Stomach (tissue), 9 donors: ENCODE results near the gene CREBRF. TPM values are rescaled to one million over a fixed set of nuclear protein-coding genes. Genes with fewer than 3 reads are reported as not detected.

Experiments
- DNase-seq, 2 donors: peaks; one replicate each; pipeline versions ENCODE4 v3.0.0 to v3.0.0-alpha.2; 2013 to 2019
- H3K27ac ChIP-seq, 5 donors: fragments of 200-600 bp in 4 of 5; sonication (generic) in 4 of 5; one replicate each; pipeline ENCODE4 v1.5.1; 2013 to 2019; ENCODE audit warnings: mild to moderate bottlenecking in 1 of 5, moderate library complexity in 1 of 5
- H3K27me3 ChIP-seq, 3 donors: fragments of 200-600 bp; sonication (generic); one replicate each; pipeline ENCODE4 v1.5.1; 2017 to 2019; ENCODE audit warnings: mixed run types in 1 of 3
- H3K36me3 ChIP-seq, 4 donors: fragments of 200-600 bp; sonication (generic); 1 replicate in 3 of 4; 2 replicates in 1 of 4; pipeline ENCODE4 v1.5.1; 2016 to 2019
- H3K4me1 ChIP-seq, 4 donors: fragments of 200-600 bp; sonication (generic); one replicate each; pipeline ENCODE4 v1.5.1; 2016 to 2019
- H3K4me3 ChIP-seq, 4 donors: fragments of 200-600 bp; sonication (generic) in 3 of 4; one replicate each; pipeline ENCODE4 v1.5.1; 2016 to 2019; ENCODE audit warnings: mild to moderate bottlenecking in 1 of 4
- H3K9me3 ChIP-seq, 4 donors: fragments of 200-600 bp; sonication (generic); one replicate each; pipeline ENCODE4 v1.5.1; 2016 to 2019
- CTCF ChIP-seq, 7 experiments: fragments of 450-650 bp in 4 of 7; fragments of 200-600 bp in 3 of 7; sonication (generic) in 3 of 7; IDR thresholded peaks; one replicate each; pipeline ENCODE4 v1.5.1; 2016 to 2019; ENCODE audit warnings: antibody characterized with exemption in 7 of 7, control low read depth in 2 of 7, mild to moderate bottlenecking in 1 of 7
- EP300 ChIP-seq: sonication (generic); formaldehyde crosslinking; IDR thresholded peaks from one replicate; pipeline ENCODE4 v1.6.1; 2017; ENCODE audit warnings: antibody characterized with exemption
- POLR2A ChIP-seq, 4 donors: fragments of 450-650 bp; IDR thresholded peaks; one replicate each; pipeline ENCODE4 v1.6.1; 2016; ENCODE audit warnings: antibody characterized with exemption in 4 of 4, control low read depth in 2 of 4, mild to moderate bottlenecking in 1 of 4, moderate library complexity in 1 of 4
- POLR2AphosphoS5 ChIP-seq, 3 donors: sonication (generic); formaldehyde crosslinking; IDR thresholded peaks; one replicate each; pipeline ENCODE4 v1.6.1; 2016; ENCODE audit warnings: antibody characterized with exemption in 3 of 3
- WGBS, 5 donors: extraction: QIAGEN DNeasy Blood & Tissue Kit in 3 of 5; methylation state at CpG; one replicate each; pipeline versions ENCODE4 v1.1.5 to v1.1.7; 2013 to 2018; 5-methylcytosine and 5-hydroxymethylcytosine counted together
- intact Hi-C: fragments of 100-400 bp; cut with DNase I; formaldehyde crosslinking; loops from one replicate; pipeline ENCODE4 v1.15.1; 2023; ENCODE audit warnings: low total_unique reads
- polyA plus RNA-seq, 3 donors: library from polyadenylated mRNA; stranded (reverse); fragments of 200-250 nt; gene quantifications; one replicate each; pipeline ENCODE4 v1.2.3, GENCODE V29; 2013
- total RNA-seq, 5 donors: library from RNA; depleted of rRNA; stranded (reverse); fragments of >200 nt; gene quantifications; one replicate each; pipeline versions ENCODE4 v1.1.0 to v1.2.3, GENCODE V29; 2014 to 2016
- donor health status: healthy with polysubstance abuse.
- donor health status: Bipolar disorder and iron deficiency.
- donor health status: healthy.

Gene CREBRF
- total and polyA plus RNA-seq, 8 donors: 3.2 to 42.3 (median 20.4) TPM

DNA sequence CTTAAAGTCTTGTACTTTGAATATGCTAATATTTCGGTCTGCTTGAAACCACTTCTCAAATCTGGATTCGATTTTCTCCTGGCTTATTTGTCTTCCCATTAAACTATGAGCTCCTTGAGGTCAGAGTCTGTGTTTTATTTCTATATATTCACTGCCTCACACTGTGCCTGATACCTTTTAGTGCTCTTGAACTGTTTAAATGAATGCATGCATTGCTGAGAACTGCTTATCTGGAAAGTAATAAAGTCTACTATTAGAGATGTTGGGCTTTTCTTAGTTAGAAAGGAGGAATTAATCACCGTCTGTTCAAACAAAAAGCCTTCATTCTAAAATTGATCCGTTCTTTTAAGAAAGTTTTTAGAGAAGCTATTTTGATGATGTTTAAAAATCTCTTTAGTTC, 6.0 kb downstream of the CREBRF start:
- no peaks in the 10 kb centered on the region for H3K27me3 ChIP-seq
- 70 to 77% (median 70%) methylated on average over 4 of the region's 4 CpGs for WGBS, 5 donors
- no peak overlapping the region for H3K27ac ChIP-seq
- H3K4me3 ChIP-seq: no peak overlapping the region
- H3K36me3 ChIP-seq: peaks cover 0 to 9% (median 0%) of the 10 kb centered on the region in 4 donors
- H3K9me3 ChIP-seq: no peaks in the 10 kb centered on the region
- no peak for DNase-seq
- peaks cover 13 to 82% (median 45%) of the 10 kb centered on the region in 4 donors for H3K4me1 ChIP-seq
- TF ChIP-seq POLR2AphosphoS5 (IDR thresholded peaks at IDR 0.05): no peak
- TF ChIP-seq POLR2A (IDR thresholded peaks at IDR 0.05): no peak
- no peak for TF ChIP-seq EP300
- no peak for TF ChIP-seq CTCF (IDR thresholded peaks at IDR 0.05)
- intact Hi-C loops: no loop called here

DNA sequence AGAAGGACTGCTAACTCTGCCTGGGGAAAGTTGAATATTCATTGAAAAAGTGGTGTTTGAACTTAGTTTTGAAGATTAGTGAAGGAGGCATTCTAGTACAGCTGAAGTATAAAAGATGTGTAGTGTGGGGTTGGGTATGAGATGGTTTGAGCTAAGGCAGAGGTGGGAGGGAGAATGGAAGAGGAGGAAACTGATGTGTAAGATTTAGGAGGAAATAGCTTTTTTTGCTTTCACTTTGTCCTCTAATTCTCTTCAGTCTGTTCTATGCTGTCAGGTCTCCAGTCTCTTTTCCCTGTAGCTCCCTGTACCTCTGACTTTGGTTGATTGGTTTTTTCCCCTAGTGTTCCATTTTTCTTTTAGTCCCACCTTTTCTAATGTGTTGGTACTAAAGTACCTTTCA, 9.0 kb downstream of the CREBRF start:
- H3K9me3 ChIP-seq: no peaks in the 10 kb centered on the region
- no peak for DNase-seq
- TF ChIP-seq POLR2A (IDR thresholded peaks at IDR 0.05) (no peak), POLR2AphosphoS5 (IDR thresholded peaks at IDR 0.05) (no peak), CTCF (IDR thresholded peaks at IDR 0.05) (no peak), EP300 (no peak)
- H3K27ac ChIP-seq: no peak overlapping the region
- H3K36me3 ChIP-seq: peaks cover 0 to 3% (median 0%) of the 10 kb centered on the region in 4 donors
- no peak overlapping the region for H3K4me3 ChIP-seq
- intact Hi-C loops: no loop called here
- H3K4me1 ChIP-seq: peaks cover 0 to 77% (median 34%) of the 10 kb centered on the region in 4 donors
- no peaks in the 10 kb centered on the region for H3K27me3 ChIP-seq

- no peak for DNase-seq
- H3K27ac ChIP-seq: no peak overlapping the region
- TF ChIP-seq EP300 (no peak), POLR2A (IDR thresholded peaks at IDR 0.05) (no peak), CTCF (IDR thresholded peaks at IDR 0.05) (no peak), POLR2AphosphoS5 (IDR thresholded peaks at IDR 0.05) (no peak)
- intact Hi-C loops: no loop called here
- H3K4me3 ChIP-seq: no peak overlapping the region
- H3K27me3 ChIP-seq: no peaks in the 10 kb centered on the region
- no peaks in the 10 kb centered on the region for H3K36me3 ChIP-seq
- no peaks in the 10 kb centered on the region for H3K9me3 ChIP-seq
- WGBS, 5 donors: 70 to 89% (median 82%) methylated on average over 7 of the region's 7 CpGs
- H3K4me1 ChIP-seq: peaks cover 0 to 74% (median 31%) of the 10 kb centered on the region in 4 donors
Measured at GRCh38 chr5:173069671-173070070, 13.5 kb downstream of the CREBRF start.

- WGBS, 5 donors: 78 to 96% (median 87%) methylated on average over 5 of the region's 5 CpGs
- TF ChIP-seq CTCF (IDR thresholded peaks at IDR 0.05) (no peak), EP300 (no peak), POLR2AphosphoS5 (IDR thresholded peaks at IDR 0.05) (no peak), POLR2A (IDR thresholded peaks at IDR 0.05) (no peak)
- Histone ChIP-seq H3K9me3 (no peaks in the 10 kb centered on the region), H3K27me3 (no peaks in the 10 kb centered on the region), H3K4me3 (no peak overlapping the region), H3K27ac (no peak overlapping the region), H3K4me1 (peaks cover 0 to 67% (median 31%) of the 10 kb centered on the region in 4 donors), H3K36me3 (no peaks in the 10 kb centered on the region)
- intact Hi-C loops: no loop called here
- DNase-seq: no peak
Measured at GRCh38 chr5:173075137-173075843, 19.1 kb downstream of the CREBRF start.
